IMR-90 (cell line): ENCODE results near the gene WBP2NL. TPM values are rescaled to one million over a fixed set of nuclear protein-coding genes. Genes with fewer than 3 reads are reported as not detected.

Experiments
- ATAC-seq: fragments of 200-7000 bp; cut with Tn5 transposase; 2 replicates; pipeline ENCODE4 v1.9.1; 2020; ENCODE audit warnings: low read depth, mild to moderate bottlenecking, moderate library complexity
- BruUV-seq: library from RNA; stranded (reverse); fragments of 400-500 nt; replicated peaks from 2 replicates; lab custom pipeline; 2021; lab: Mats Ljungman, UMichigan
- CTCF ChIA-PET: fragments of 300-600 bp; formaldehyde crosslinking; extraction: SDS; loops from one replicate; lab custom pipeline; 2021; ENCODE audit warnings: antibody characterized with exemption; lab: Yijun Ruan, JAX
- POLR2A ChIA-PET: fragments of 300-600 bp; sonication (Branson Sonifier 250); formaldehyde crosslinking; loops from one replicate; lab custom pipeline; 2022; ENCODE audit warnings: antibody characterized with exemption; ENCODE audit not compliant: unreplicated experiment; lab: Charles Lee
- DNase-seq: peaks from one replicate; pipeline ENCODE4 v3.0.0; 2013
- H2AFZ ChIP-seq: replicated peaks from 2 replicates; pipeline ENCODE3; 2013; ENCODE audit warnings: low read length, mild to moderate bottlenecking; ENCODE audit not compliant: poor library complexity
- H2AK5ac ChIP-seq: 2 replicates; pipeline ENCODE4 v1.6.1; 2013; ENCODE audit warnings: low read depth, low read length, inconsistent platforms
- H2AK9ac ChIP-seq: replicated peaks from 2 replicates; pipeline ENCODE3; 2013; ENCODE audit warnings: mild to moderate bottlenecking, low read depth, low read length, moderate library complexity; ENCODE audit not compliant: poor library complexity
- H2BK120ac ChIP-seq: 2 replicates; pipeline ENCODE4 v1.6.1; 2013; ENCODE audit warnings: low read depth, low read length, inconsistent platforms
- H2BK15ac ChIP-seq: 3 replicates; pipeline ENCODE4 v1.6.1; 2013; ENCODE audit warnings: low read depth, low read length, inconsistent platforms
- H2BK20ac ChIP-seq: 2 replicates; pipeline ENCODE4 v1.6.1; 2013; ENCODE audit warnings: low read depth, mild to moderate bottlenecking, inconsistent platforms, low read length, moderate library complexity
- H2BK5ac ChIP-seq: 2 replicates; pipeline ENCODE4 v1.6.1; 2013; ENCODE audit warnings: mild to moderate bottlenecking, low read depth, low read length, inconsistent platforms; ENCODE audit not compliant: poor library complexity, severe bottlenecking
- H3K14ac ChIP-seq: replicated peaks from 2 replicates; pipeline ENCODE4 v1.6.1; 2013; ENCODE audit warnings: low read depth, low read length, inconsistent platforms
- H3K18ac ChIP-seq: 2 replicates; pipeline ENCODE4 v1.6.1; 2013; ENCODE audit warnings: low read depth, low read length, control low read depth
- H3K23ac ChIP-seq: 2 replicates; pipeline ENCODE4 v1.6.1; 2013; ENCODE audit warnings: low read depth, low read length, inconsistent platforms
- H3K27ac ChIP-seq: 2 replicates; pipeline ENCODE4 v1.5.1; 2013; ENCODE audit warnings: mild to moderate bottlenecking, control low read depth, low read length; ENCODE audit not compliant: insufficient read depth
- H3K27me3 ChIP-seq: 2 replicates; pipeline ENCODE4 v1.6.1; 2013; ENCODE audit warnings: low read length; ENCODE audit not compliant: control insufficient read depth, insufficient read depth
- H3K36me3 ChIP-seq: 2 replicates; pipeline ENCODE4 v1.6.1; 2013; ENCODE audit warnings: low read length, mixed read lengths; ENCODE audit not compliant: control insufficient read depth, insufficient read depth
- H3K4ac ChIP-seq: 2 replicates; pipeline ENCODE4 v1.6.1; 2013; ENCODE audit warnings: low read depth, low read length, inconsistent platforms
- H3K4me1 ChIP-seq: 2 replicates; pipeline ENCODE4 v1.6.1; 2013; ENCODE audit warnings: low read length, mixed read lengths; ENCODE audit not compliant: control insufficient read depth, insufficient read depth
- H3K4me2 ChIP-seq: 2 replicates; pipeline ENCODE4 v1.6.1; 2013; ENCODE audit warnings: low read depth, mild to moderate bottlenecking, control low read depth, low read length, moderate library complexity
- H3K4me3 ChIP-seq: 2 replicates; pipeline ENCODE4 v1.5.1; 2013; ENCODE audit warnings: low read depth, mild to moderate bottlenecking, control low read depth, low read length, moderate library complexity; ENCODE audit not compliant: insufficient read depth
- H3K56ac ChIP-seq: 2 replicates; pipeline ENCODE4 v1.6.1; 2013; ENCODE audit warnings: low read length, inconsistent platforms; ENCODE audit not compliant: insufficient read depth; ENCODE audit errors: extremely low read depth
- H3K79me1 ChIP-seq, 2 experiments: 2 replicates each; pipeline ENCODE4 v1.6.1; 2013; ENCODE audit warnings: low read length in 2 of 2, inconsistent platforms in 1 of 2, low read depth in 1 of 2
- H3K9ac ChIP-seq: 2 replicates; pipeline ENCODE4 v1.6.1; 2013; ENCODE audit warnings: low read depth, low read length, control low read depth
- H3K9me1 ChIP-seq: 2 replicates; pipeline ENCODE4 v1.6.1; 2013; ENCODE audit warnings: low read length, inconsistent platforms; ENCODE audit not compliant: insufficient read depth
- H3K9me3 ChIP-seq: 2 replicates; pipeline ENCODE4 v1.6.1; 2013; ENCODE audit warnings: low read length; ENCODE audit not compliant: control insufficient read depth, insufficient read depth
- H4K20me1 ChIP-seq: 2 replicates; pipeline ENCODE4 v1.6.1; 2013; ENCODE audit warnings: low read length, inconsistent platforms; ENCODE audit not compliant: insufficient read depth
- H4K5ac ChIP-seq: 2 replicates; pipeline ENCODE4 v1.6.1; 2013; ENCODE audit warnings: mild to moderate bottlenecking, low read depth, low read length, control low read depth
- H4K8ac ChIP-seq, 2 experiments: 2 replicates each; pipeline ENCODE4 v1.6.1; 2013; ENCODE audit warnings: low read depth in 2 of 2, low read length in 2 of 2, control low read depth in 1 of 2, inconsistent platforms in 1 of 2
- H4K91ac ChIP-seq: 2 replicates; pipeline ENCODE4 v1.6.1; 2013; ENCODE audit warnings: low read depth, low read length, inconsistent platforms; ENCODE audit not compliant: insufficient read depth
- CEBPB ChIP-seq: IDR thresholded peaks from 2 replicates; pipeline ENCODE4 v1.6.1; 2012; ENCODE audit warnings: low read depth, low read length, improper control_type of control experiment
- CHD1 ChIP-seq: IDR thresholded peaks from 2 replicates; pipeline ENCODE4 v1.6.1; 2012; ENCODE audit warnings: low read depth, low read length, improper control_type of control experiment
- CTCF ChIP-seq: conservative IDR thresholded peaks from 2 replicates; pipeline ENCODE4 v1.5.1; 2012; ENCODE audit warnings: mild to moderate bottlenecking, low read depth, low read length, improper control_type of control experiment
- ELK1 ChIP-seq: fragments of 150-350 bp; IDR thresholded peaks from 2 replicates; pipeline ENCODE4 v1.6.1; 2016; ENCODE audit warnings: low read depth, mild to moderate bottlenecking, low read length, moderate library complexity, borderline replicate concordance
- MXI1 ChIP-seq: IDR thresholded peaks from 2 replicates; pipeline ENCODE4 v1.6.1; 2012; ENCODE audit warnings: low read depth, mild to moderate bottlenecking, low read length, moderate library complexity, borderline replicate concordance
- POLR2A ChIP-seq: IDR thresholded peaks from 2 replicates; pipeline ENCODE4 v1.6.1; 2012; ENCODE audit warnings: mild to moderate bottlenecking, low read depth, low read length
- RFX5 ChIP-seq: IDR thresholded peaks from 2 replicates; pipeline ENCODE4 v1.8.0; 2012; ENCODE audit warnings: low read depth, mild to moderate bottlenecking, low read length, moderate library complexity
- WGBS, 2 experiments: methylation state at CpG; one replicate each; pipeline versions ENCODE4 v1.1.5 to v1.1.7; 2013; ENCODE audit warnings: missing lambda C conversion rate in 2 of 2; ENCODE audit not compliant: insufficient read length in 1 of 2; ENCODE audit errors: extremely low coverage in 2 of 2; 5-methylcytosine and 5-hydroxymethylcytosine counted together
- dilution Hi-C: fragments of 300-500 bp; cut with HindIII; formaldehyde crosslinking; loops from one replicate; pipeline ENCODE4 v1.14.3; 2018; ENCODE audit warnings: low sequenced_read_pairs; ENCODE audit not compliant: unreplicated experiment
- in situ Hi-C: fragments of 300-500 bp; cut with MboI; formaldehyde crosslinking; loops from 3 replicates; pipeline ENCODE4 v1.14.3; 2019; ENCODE audit warnings: low sequenced_read_pairs, inconsistent platforms, mixed read lengths
- intact Hi-C: fragments of 100-400 bp; cut with micrococcal nuclease; formaldehyde crosslinking; loops from 2 replicates; pipeline ENCODE4 v1.10.0; 2022
- polyA plus RNA-seq, 3 experiments: library from polyadenylated mRNA; depleted of rRNA; stranded (reverse); fragments of >200 nt; gene quantifications; 2 replicates each; pipeline ENCODE4 v1.2.3, GENCODE V29; 2012; ENCODE audit warnings: low replicate concordance in 1 of 3
- total RNA-seq: library from RNA; depleted of rRNA; stranded (reverse); fragments of >200 nt; gene quantifications from 2 replicates; pipeline ENCODE4 v1.2.3, GENCODE V29; 2012

WBP2NL gene
- total and polyA plus RNA-seq, 2 of the 4 experiments (the other 2 are of a cell fraction): not detected

- ChIA-PET POLR2A (no interaction called here), CTCF (no interaction called here)
- BruUV-seq: no TSS peak
- no peak overlapping the region for H3K4me2 ChIP-seq
- H4K91ac ChIP-seq: no peak overlapping the region
- no peak overlapping the region for H2BK120ac ChIP-seq
- 95% methylated on average over 8 of the region's 13 CpGs; no CpG with 5 or more reads in 1 of the 2 experiments for WGBS, 2 experiments
- no peak overlapping the region for H2AFZ ChIP-seq
- dilution Hi-C loops: no loop called here
- H3K18ac ChIP-seq: no peak overlapping the region
- H2BK20ac ChIP-seq: no peak overlapping the region
- H3K4ac ChIP-seq: no peak overlapping the region
- no peak overlapping the region for H2AK5ac ChIP-seq
- H2AK9ac ChIP-seq: no peak overlapping the region
- H3K9me3 ChIP-seq: no peaks in the 10 kb centered on the region
- H3K14ac ChIP-seq: no peak overlapping the region
- no peak overlapping the region for H4K5ac ChIP-seq
- H3K4me1 ChIP-seq: peaks cover 3% of the 10 kb centered on the region
- H2BK15ac ChIP-seq: no peak overlapping the region
- H3K23ac ChIP-seq: no peak overlapping the region
- H3K56ac ChIP-seq: no peak overlapping the region
- H3K9me1 ChIP-seq: 0 out of 2 replicates have a peak, but pooled peaks cover 5% of the 10 kb centered on the region
- no peak for TF ChIP-seq ELK1
- no peak for TF ChIP-seq CEBPB
- TF ChIP-seq MXI1: no peak
- no peak for TF ChIP-seq POLR2A
- TF ChIP-seq CTCF: no peak
- TF ChIP-seq CHD1: no peak
- no peak for TF ChIP-seq RFX5
- H3K27ac ChIP-seq: no peak overlapping the region
- no peak overlapping the region for H3K4me3 ChIP-seq
- ATAC-seq (no peak), DNase-seq (no peak)
- in situ Hi-C loops: no loop called here
- H4K20me1 ChIP-seq: 0 out of 2 replicates have a peak, but pooled peaks cover 4% of the 10 kb centered on the region
- no peaks in the 10 kb centered on the region for H3K27me3 ChIP-seq
- H3K79me1 ChIP-seq: peaks cover 0 to 21% of the 10 kb centered on the region in 2 experiments; a peak in 3 of 4 replicates
- H2BK5ac ChIP-seq: no peak overlapping the region
- no peak overlapping the region for H4K8ac ChIP-seq
- peaks cover 30% of the 10 kb centered on the region for H3K36me3 ChIP-seq
- H3K9ac ChIP-seq: no peak overlapping the region
- intact Hi-C loops: no loop called here
These were observed 67.0 kb downstream of the WBP2NL start for GRCh38 chr22:42065438-42066125.
